Measurements from ENCODE around the gene LAMTOR2.
"Not testable (repeated sequence)": the region's sequence is repeated elsewhere in the genome, so short reads cannot be mapped to it uniquely, and the experiment has no call there.

LAMTOR2 gene

GRCh38 chr1:156025876-156026275 is 28.7 kb upstream of the LAMTOR2 start:
- CTCF ChIA-PET: interaction anchor here (0.6 kb wide), 1 partner anchor 26 kb away, joined by 3 read pairs; no protein-coding TSS in a partner anchor
- DNase-seq (ENCODE audit: low spot score): no peak
- POLR2A ChIA-PET (ENCODE audit: low non-redundant PET): interaction anchor here (0.5 kb wide), 1 partner anchor 148 kb away, joined by 3 read pairs; no protein-coding TSS in a partner anchor
- peak; percentile 24 for TF ChIP-seq CTCF (conservative IDR thresholded peaks at IDR 0.05; ENCODE audit: low read depth)
- H3K27ac ChIP-seq: no peak overlapping the region

- no peak for TF ChIP-seq CTCF (conservative IDR thresholded peaks at IDR 0.05; ENCODE audit: low read depth)
- POLR2A ChIA-PET (ENCODE audit: low non-redundant PET): no interaction called here
- CTCF ChIA-PET: no interaction called here
- no peak for DNase-seq (ENCODE audit: low spot score)
- H3K27ac ChIP-seq: no peak overlapping the region
These were observed 28.0 kb upstream of the LAMTOR2 start for GRCh38 chr1:156026588-156026987.

GRCh38 chr1:156033011-156033410 is 21.6 kb upstream of the LAMTOR2 start:
- no peak for DNase-seq (ENCODE audit: low spot score)
- POLR2A ChIA-PET (ENCODE audit: low non-redundant PET): no interaction called here
- H3K27ac ChIP-seq: no peak overlapping the region
- CTCF ChIA-PET: no interaction called here
- TF ChIP-seq CTCF (conservative IDR thresholded peaks at IDR 0.05; ENCODE audit: low read depth): no peak

GRCh38 chr1:156034991-156035390 is 19.6 kb upstream of the LAMTOR2 start:
- POLR2A ChIA-PET (ENCODE audit: low non-redundant PET); CTCF ChIA-PET; H3K27ac ChIP-seq; DNase-seq (ENCODE audit: low spot score): not testable (repeated sequence)

GRCh38 chr1:156042828-156043227 is 11.8 kb upstream of the LAMTOR2 start:
- TF ChIP-seq CTCF (conservative IDR thresholded peaks at IDR 0.05; ENCODE audit: low read depth): no peak
- H3K27ac ChIP-seq: no peak overlapping the region
- ChIA-PET CTCF (no interaction called here), POLR2A (ENCODE audit: low non-redundant PET) (no interaction called here)
- DNase-seq (ENCODE audit: low spot score): no peak

- no peak overlapping the region for H3K27ac ChIP-seq
- no peak for TF ChIP-seq CTCF (conservative IDR thresholded peaks at IDR 0.05; ENCODE audit: low read depth)
- ChIA-PET POLR2A (ENCODE audit: low non-redundant PET) (interaction anchor here (0.6 kb wide), 1 partner anchor 83 kb away, joined by 3 read pairs; no protein-coding TSS in a partner anchor), CTCF (interaction anchor here (0.6 kb wide), 2 partner anchors 37 to 55 kb away, joined by 3 to 4 read pairs; no protein-coding TSS in a partner anchor)
- no peak for DNase-seq (ENCODE audit: low spot score)
These were observed 9.5 kb upstream of the LAMTOR2 start for GRCh38 chr1:156045076-156045475.

- no peak for TF ChIP-seq CTCF (conservative IDR thresholded peaks at IDR 0.05; ENCODE audit: low read depth)
- H3K27ac ChIP-seq: no peak overlapping the region
- POLR2A ChIA-PET (ENCODE audit: low non-redundant PET): no interaction called here
- CTCF ChIA-PET: no interaction called here
- DNase-seq (ENCODE audit: low spot score): no peak
These were observed 5.8 kb upstream of the LAMTOR2 start for GRCh38 chr1:156048663-156049258.
